ENCODE data around the gene ARIH2. TPM values are rescaled to one million over a fixed set of nuclear protein-coding genes. Genes with fewer than 3 reads are reported as not detected.

The ARIH2 gene
- total and polyA plus RNA-seq, 2 donors (not counting 3 experiments of a cell fraction or from before 2014, with no cell fraction given): 59.7 to 85.5 TPM

DNA sequence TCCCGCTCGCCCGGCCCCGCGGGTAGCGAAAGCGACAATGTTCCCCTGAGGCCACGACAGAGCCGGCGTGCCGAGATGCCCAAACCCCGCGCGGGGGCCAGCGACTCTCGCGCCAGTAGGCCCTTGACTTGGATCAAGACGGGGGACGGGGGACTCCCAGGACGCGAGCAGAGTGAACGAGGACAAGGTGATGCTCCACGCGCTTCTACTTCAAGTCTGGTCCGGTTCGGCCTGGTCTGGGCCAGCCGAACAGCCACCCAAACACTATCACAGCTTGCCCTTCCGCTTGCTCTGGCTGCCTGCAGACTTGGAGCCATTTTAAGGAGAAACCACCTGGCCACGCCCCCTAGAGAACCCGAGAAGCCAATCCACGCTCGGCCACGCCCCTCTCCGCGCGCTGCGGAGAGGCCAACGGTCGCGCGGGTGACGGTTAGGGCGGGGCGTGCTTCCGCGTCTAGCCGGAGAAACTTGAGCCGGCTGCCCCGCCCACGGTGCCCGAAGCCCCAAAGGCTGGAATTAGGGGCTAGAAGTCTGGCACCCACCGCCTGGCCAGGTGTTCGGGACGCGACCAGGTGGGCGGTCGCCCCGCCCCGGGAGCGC lies 102.7 kb downstream of the ARIH2 start:
- no peaks in the 10 kb centered on the region for H3K27me3 ChIP-seq (ENCODE audit: control insufficient read depth in 2 of 2, insufficient read depth in 2 of 2, low read length in 2 of 2)
- peak overlapping the region; percentile 54 for H3K4me2 ChIP-seq (ENCODE audit: insufficient read depth, low read length)
- no peaks in the 10 kb centered on the region for H3K9me3 ChIP-seq (replicated peaks; ENCODE audit: control insufficient read depth, insufficient read depth, low read length)
- FAIRE-seq: peak; percentile 96
- no peaks in the 10 kb centered on the region for H4K20me1 ChIP-seq (replicated peaks; ENCODE audit: control insufficient read depth, extremely low read depth, insufficient read depth, low read length)
- H3K9ac ChIP-seq (replicated peaks; ENCODE audit: extremely low read depth, insufficient read depth, low read length): peak overlapping the region; percentile 96
- dilution Hi-C loops (cut with MboI; ENCODE audit: extremely low pct_ligation_motif_present, low sequenced_read_pairs): no loop called here
- POLR2A ChIA-PET: interaction anchor here (0.5 to 3.8 kb wide), 16 partner anchors 8 to 384 kb away, joined by 3 to 19 read pairs (median 5); partner anchors contain the start of genes ARIH2, IMPDH2, P4HTM and QRICH1
- peaks cover 10 to 27% of the 10 kb centered on the region in 2 experiments for H3K36me3 ChIP-seq (ENCODE audit: control insufficient read depth in 2 of 2, extremely low read depth in 1 of 2, insufficient read depth in 2 of 2, low read length in 2 of 2)
- BruUV-seq (replicated peaks): no TSS peak
- TF ChIP-seq POLR2A (IDR thresholded peaks at IDR 0.05; ENCODE audit: low read depth, low read length) (peak; percentile 100), JUN (IDR thresholded peaks at IDR 0.05; ENCODE audit: borderline replicate concordance, insufficient read depth, insufficient read length, low read depth) (no peak), POLR2AphosphoS5 (IDR thresholded peaks at IDR 0.05; ENCODE audit: insufficient read depth, low read depth, low read length) (peak; percentile 99)
- TF ChIP-seq, protein P1, sequence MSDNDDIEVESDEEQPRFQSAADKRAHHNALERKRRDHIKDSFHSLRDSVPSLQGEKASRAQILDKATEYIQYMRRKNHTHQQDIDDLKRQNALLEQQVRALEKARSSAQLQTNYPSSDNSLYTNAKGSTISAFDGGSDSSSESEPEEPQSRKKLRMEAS (IDR thresholded peaks at IDR 0.05; ENCODE audit: insufficient read depth, insufficient read length): peak; percentile 23
- TF ChIP-seq, protein P2, sequence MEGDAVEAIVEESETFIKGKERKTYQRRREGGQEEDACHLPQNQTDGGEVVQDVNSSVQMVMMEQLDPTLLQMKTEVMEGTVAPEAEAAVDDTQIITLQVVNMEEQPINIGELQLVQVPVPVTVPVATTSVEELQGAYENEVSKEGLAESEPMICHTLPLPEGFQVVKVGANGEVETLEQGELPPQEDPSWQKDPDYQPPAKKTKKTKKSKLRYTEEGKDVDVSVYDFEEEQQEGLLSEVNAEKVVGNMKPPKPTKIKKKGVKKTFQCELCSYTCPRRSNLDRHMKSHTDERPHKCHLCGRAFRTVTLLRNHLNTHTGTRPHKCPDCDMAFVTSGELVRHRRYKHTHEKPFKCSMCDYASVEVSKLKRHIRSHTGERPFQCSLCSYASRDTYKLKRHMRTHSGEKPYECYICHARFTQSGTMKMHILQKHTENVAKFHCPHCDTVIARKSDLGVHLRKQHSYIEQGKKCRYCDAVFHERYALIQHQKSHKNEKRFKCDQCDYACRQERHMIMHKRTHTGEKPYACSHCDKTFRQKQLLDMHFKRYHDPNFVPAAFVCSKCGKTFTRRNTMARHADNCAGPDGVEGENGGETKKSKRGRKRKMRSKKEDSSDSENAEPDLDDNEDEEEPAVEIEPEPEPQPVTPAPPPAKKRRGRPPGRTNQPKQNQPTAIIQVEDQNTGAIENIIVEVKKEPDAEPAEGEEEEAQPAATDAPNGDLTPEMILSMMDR (IDR thresholded peaks at IDR 0.05; ENCODE audit: extremely low read depth in 1 of 2, insufficient read depth in 1 of 2, low read depth in 1 of 2, low read length in 2 of 2): no peak
- peak overlapping the region; percentile 95 for H3K27ac ChIP-seq (ENCODE audit: insufficient read depth, low read depth, low read length)
- no peaks in the 10 kb centered on the region for H3K9me1 ChIP-seq (replicated peaks; ENCODE audit: control insufficient read depth, extremely low read depth, insufficient read depth, low read length)
- peaks cover 31% of the 10 kb centered on the region for H3K4me1 ChIP-seq (ENCODE audit: control insufficient read depth, extremely low read depth, insufficient read depth, low read length)
- H2AFZ ChIP-seq (ENCODE audit: low read depth, low read length): peak overlapping the region; percentile 63
- H3K4me3 ChIP-seq (replicated peaks in 1 of 3; ENCODE audit: insufficient read depth in 1 of 3, low read depth in 1 of 3, low read length in 3 of 3): peak overlapping the region; percentile 56 to 59 (median 57)
- intact Hi-C loops (cut with micrococcal nuclease): loop anchor here (1.0 kb wide), 3 partner anchors 14 to 73 kb away; partner anchors contain the start of genes QRICH1 and WDR6
- DNase-seq (ENCODE audit: low read depth, low spot score): peak; percentile 98
- peaks cover 33% of the 10 kb centered on the region for H3K79me2 ChIP-seq (ENCODE audit: control insufficient read depth, insufficient read depth, low read length)
- CTCF ChIA-PET: interaction anchor here (1.0 to 8.3 kb wide), 10 partner anchors 9 to 390 kb away, joined by 3 to 127 read pairs (median 6); partner anchors contain the start of genes P4HTM, QRICH1, RHOA and WDR6

Data from endothelial cell of umbilical vein (primary cell).